Coronary artery (tissue), 2 donors: ENCODE measurements around the gene ALKBH4.

Source experiments
- DNase-seq: peaks from one replicate; pipeline ENCODE4 v3.0.0-alpha.2; 2017; ENCODE audit warnings: low spot score
- H3K27ac ChIP-seq, 2 donors: fragments of 200-600 bp; sonication (generic); one replicate each; pipeline ENCODE4 v1.5.1; 2016 to 2019
- H3K4me3 ChIP-seq: fragments of 200-600 bp; sonication (generic); 2 replicates; pipeline ENCODE4 v1.5.1; 2016; ENCODE audit warnings: mild to moderate bottlenecking, moderate library complexity
- CTCF ChIP-seq: fragments of 200-600 bp; sonication (generic); IDR thresholded peaks from one replicate; pipeline ENCODE4 v1.5.1; 2019; ENCODE audit warnings: antibody characterized with exemption

ALKBH4 gene

GRCh38 chr7:102454468-102454867 lies 10.2 kb downstream of the ALKBH4 start:
- no peak for TF ChIP-seq CTCF
- no peak for DNase-seq
- Histone ChIP-seq H3K4me3 (no peak overlapping the region), H3K27ac (no peak overlapping the region)

- TF ChIP-seq CTCF: no peak
- no peak for DNase-seq
- Histone ChIP-seq H3K4me3 (no peak overlapping the region), H3K27ac (no peak overlapping the region)
These were observed 11.3 kb downstream of the ALKBH4 start for GRCh38 chr7:102453319-102453718.

DNA sequence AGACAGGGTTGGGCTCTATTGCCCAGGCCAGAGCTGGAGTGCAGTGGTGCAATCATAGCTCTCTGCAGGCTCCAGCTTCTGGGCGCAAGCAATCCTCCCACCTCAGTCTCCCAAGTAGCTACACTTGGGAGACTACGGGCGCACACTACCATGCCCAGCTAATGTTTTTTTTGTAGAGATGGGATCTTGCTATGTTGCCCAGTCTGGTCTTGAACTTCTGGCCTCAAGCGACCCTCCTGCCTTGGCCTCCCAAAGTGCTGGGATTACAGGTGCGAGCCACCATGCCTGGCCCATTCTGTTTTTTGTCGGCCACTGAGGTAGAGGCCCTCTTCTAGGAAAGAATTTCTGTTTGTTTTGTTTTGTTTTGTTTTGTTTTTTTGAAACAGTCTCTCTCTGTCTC lies 12.2 kb downstream of the ALKBH4 start:
- no peak for DNase-seq

DNA sequence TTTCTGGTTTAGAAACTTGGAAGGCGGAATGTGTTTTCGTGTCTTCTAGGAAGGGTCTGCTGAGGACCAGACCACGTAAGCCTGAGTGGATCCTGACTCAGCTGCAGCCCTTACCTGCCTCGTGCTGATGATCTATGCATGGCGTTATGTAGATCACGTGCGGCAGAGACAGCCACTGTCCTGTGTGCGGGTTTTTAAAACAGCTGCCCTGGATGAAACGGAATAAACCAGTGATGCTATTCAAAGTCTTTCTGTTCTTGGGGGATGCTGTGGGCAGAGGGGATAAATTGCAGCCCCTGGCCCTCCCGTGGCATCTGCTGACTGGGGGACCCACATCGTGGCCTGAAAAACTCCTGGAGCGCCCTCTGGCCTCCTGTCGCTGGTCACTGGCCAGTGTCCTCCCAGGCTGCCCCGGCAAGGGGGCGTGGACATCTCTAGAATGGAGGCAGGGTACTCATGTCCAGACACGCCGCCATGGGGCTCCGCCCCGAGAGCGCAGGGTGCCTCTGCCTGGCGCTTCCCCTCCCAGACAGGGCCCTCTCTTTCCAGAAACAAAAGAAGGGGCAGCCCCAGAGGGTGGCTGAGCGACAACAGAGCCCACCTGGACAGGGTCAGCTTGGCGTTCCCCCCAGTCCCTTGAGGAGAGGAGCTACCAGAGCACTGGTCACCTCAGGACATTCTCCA lies 13.2 kb downstream of the ALKBH4 start:
- H3K27ac ChIP-seq: no peak overlapping the region
- no peak overlapping the region for H3K4me3 ChIP-seq
- no peak for DNase-seq
- no peak for TF ChIP-seq CTCF

More for the DNA sequence above, 12.2 kb downstream of the ALKBH4 start:
- no peak overlapping the region for H3K27ac ChIP-seq
- no peak overlapping the region for H3K4me3 ChIP-seq
- no peak for TF ChIP-seq CTCF

GRCh38 chr7:102450242-102450641 lies 14.4 kb downstream of the ALKBH4 start:
- Histone ChIP-seq H3K27ac (no peak overlapping the region), H3K4me3 (no peak overlapping the region)
- no peak for TF ChIP-seq CTCF
- no peak for DNase-seq

DNA sequence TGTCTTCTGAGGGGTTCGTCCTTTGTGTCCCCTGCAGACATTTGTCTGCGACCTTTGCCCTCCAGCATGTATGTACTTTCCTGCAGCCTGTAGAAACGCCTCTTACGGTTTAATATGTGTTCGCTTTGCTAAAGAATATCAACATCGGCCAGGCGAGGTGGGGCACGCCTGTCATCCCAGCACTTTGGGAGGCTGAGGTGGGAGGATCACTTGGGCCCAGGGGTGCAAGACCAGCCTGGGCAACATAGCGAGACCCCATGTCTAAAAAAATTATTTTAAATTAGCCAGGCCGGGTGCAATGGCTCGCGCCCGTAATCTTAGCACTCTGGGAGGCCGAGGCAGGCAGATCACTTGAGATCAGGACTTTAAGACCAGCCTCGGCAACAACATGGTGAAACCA lies 15.5 kb downstream of the ALKBH4 start:
- TF ChIP-seq CTCF: no peak
- no peak overlapping the region for H3K4me3 ChIP-seq
- no peak overlapping the region for H3K27ac ChIP-seq
- DNase-seq: no peak

GRCh38 chr7:102447311-102447710 lies 17.4 kb downstream of the ALKBH4 start:
- Histone ChIP-seq H3K27ac (no peak overlapping the region), H3K4me3 (no peak overlapping the region)
- DNase-seq: no peak
- TF ChIP-seq CTCF: no peak
